Fibroblast of skin of left quadriceps (primary cell): ENCODE results near the gene RGS6.

ENCODE experiments used
- DNase-seq, 2 experiments: peaks; one replicate each; pipeline ENCODE4 v3.0.0-alpha.2; 2013; ENCODE audit warnings: low read depth in 2 of 2

RGS6 gene

GRCh38 chr14:71943695-71944018, 11.4 kb downstream of the RGS6 start:
- DNase-seq: no peak

- no peak for DNase-seq
Observed at GRCh38 chr14:71947947-71948500, 15.8 kb downstream of the RGS6 start.

- DNase-seq: no peak
Observed at GRCh38 chr14:71952381-71953363, 20.4 kb downstream of the RGS6 start.

GRCh38 chr14:71956920-71957563, 24.8 kb downstream of the RGS6 start:
- no peak for DNase-seq

- DNase-seq: no peak
Observed at GRCh38 chr14:71959055-71959454, 26.8 kb downstream of the RGS6 start.

- DNase-seq: no peak
Observed at GRCh38 chr14:71960494-71961353, 28.5 kb downstream of the RGS6 start.

GRCh38 chr14:71961972-71962371, 29.7 kb downstream of the RGS6 start:
- no peak for DNase-seq

- DNase-seq: no peak
Observed at GRCh38 chr14:71964716-71965115, 32.5 kb downstream of the RGS6 start.

GRCh38 chr14:71966528-71966927, 34.3 kb downstream of the RGS6 start:
- DNase-seq: no peak

- no peak for DNase-seq
Observed at GRCh38 chr14:71967704-71968103, 35.5 kb downstream of the RGS6 start.

- no peak for DNase-seq
Observed at GRCh38 chr14:71970272-71970671, 38.0 kb downstream of the RGS6 start.

GRCh38 chr14:71985538-71986189, 53.4 kb downstream of the RGS6 start:
- no peak for DNase-seq

GRCh38 chr14:71988476-71988875, 56.2 kb downstream of the RGS6 start:
- DNase-seq: no peak

GRCh38 chr14:71988939-71989338, 56.7 kb downstream of the RGS6 start:
- DNase-seq: no peak

GRCh38 chr14:71994416-71994815, 62.2 kb downstream of the RGS6 start:
- no peak for DNase-seq

- DNase-seq: no peak
Observed at GRCh38 chr14:71995741-71996140, 63.5 kb downstream of the RGS6 start.

GRCh38 chr14:71996610-71997009, 64.4 kb downstream of the RGS6 start:
- DNase-seq: no peak

GRCh38 chr14:72000907-72001306, 68.7 kb downstream of the RGS6 start:
- DNase-seq: no peak

GRCh38 chr14:72002731-72003130, 70.5 kb downstream of the RGS6 start:
- DNase-seq: no peak

- DNase-seq: no peak
Observed at GRCh38 chr14:72008666-72009065, 76.4 kb downstream of the RGS6 start.

GRCh38 chr14:72010474-72010873, 78.2 kb downstream of the RGS6 start:
- no peak for DNase-seq
